ENCODE data around the gene SMAD3. TPM values are rescaled to one million over a fixed set of nuclear protein-coding genes. Genes with fewer than 3 reads are reported as not detected.

SMAD3 gene
- total and polyA plus RNA-seq, 10 of the 15 experiments (the other 5 are each of a cell fraction or from before 2014, with no cell fraction given), result 5.6 to 43.2 (median 16.0) TPM

GRCh38 chr15:67042551-67043142 lies 22.8 kb upstream of the SMAD3 start (continued):
- no peak for TF ChIP-seq ZBTB11 (CRISPR knock-in tag; IDR thresholded peaks at IDR 0.05)
- TF ChIP-seq RCOR1 (conservative IDR thresholded peaks at IDR 0.05; ENCODE audit: low read depth, low read length), result no peak
- no peak for TF ChIP-seq NR2C2 (IDR thresholded peaks at IDR 0.05; ENCODE audit: borderline replicate concordance, control insufficient read depth, insufficient read length, low read depth)

- Histone ChIP-seq H3K9me3 (replicated peaks; ENCODE audit: control insufficient read depth, insufficient read depth, low read length) (no peaks in the 10 kb centered on the region), H3K4me1 (ENCODE audit: control insufficient read depth, insufficient read depth, low read length) (peaks cover 8% of the 10 kb centered on the region), H3K27me3 (replicated peaks in 1 of 2; ENCODE audit: control insufficient read depth in 2 of 2, insufficient read depth in 2 of 2, low read length in 1 of 2) (no peaks in the 10 kb centered on the region), H3K36me3 (ENCODE audit: control insufficient read depth in 2 of 2, insufficient read depth in 2 of 2, low read length in 1 of 2) (no peaks in the 10 kb centered on the region), H4K20me1 (ENCODE audit: control insufficient read depth, insufficient read depth) (no peaks in the 10 kb centered on the region), H2AFZ (ENCODE audit: control insufficient read depth, low read depth, low read length) (no peak overlapping the region), H3K9ac (ENCODE audit: control insufficient read depth, insufficient read depth, low read length) (no peak overlapping the region), H3K4me3 (no peak overlapping the region), H3K4me2 (ENCODE audit: control insufficient read depth, insufficient read depth) (no peak overlapping the region), H3K79me2 (ENCODE audit: control insufficient read depth, insufficient read depth, low read length) (no peaks in the 10 kb centered on the region), H3K27ac (ENCODE audit: control insufficient read depth, insufficient read depth) (no peak overlapping the region)
- ChIA-PET RAD21 (ENCODE audit: unreplicated experiment) (interaction anchor here (0.6 to 0.8 kb wide), 2 partner anchors 39 to 135 kb away, joined by 3 read pairs; no protein-coding TSS in a partner anchor), POLR2A (interaction anchor here (1.1 kb wide), 1 partner anchor 12 kb away, joined by 3 read pairs; no protein-coding TSS in a partner anchor), CTCF (interaction anchor here (1.1 to 1.5 kb wide), 2 partner anchors 14 to 19 kb away, joined by 3 to 4 read pairs; no protein-coding TSS in a partner anchor), SMC1A (ENCODE audit: uncharacterized antibody, unreplicated experiment) (interaction anchor here (1.0 kb wide), 1 partner anchor 12 kb away, joined by 3 read pairs; no protein-coding TSS in a partner anchor)
- BruUV-seq (replicated peaks), result no TSS peak
- in situ Hi-C loops (cut with MboI), result no loop called here
- 57% methylated on average over 13 of the region's 13 CpGs for WGBS (ENCODE audit: insufficient coverage, insufficient replicate concordance, low lambda C conversion rate, missing lambda C conversion rate)
- no peak for DNase-seq (ENCODE audit: low read depth, low spot score)
- FAIRE-seq, result no peak
- intact Hi-C loops (cut with micrococcal nuclease; ENCODE audit: unreplicated experiment), result no loop called here
- no peak for ATAC-seq
- TF ChIP-seq ZNF24 (IDR thresholded peaks at IDR 0.05) (no peak), TBL1XR1 (IDR thresholded peaks at IDR 0.05; ENCODE audit: low read depth, low read length) (no peak), BMI1 (IDR thresholded peaks at IDR 0.05; ENCODE audit: borderline replicate concordance) (no peak), STAT3 (IDR thresholded peaks at IDR 0.05; ENCODE audit: low read depth, low read length) (no peak), CBFB (IDR thresholded peaks at IDR 0.05; ENCODE audit: low read depth) (no peak), E2F4 (IDR thresholded peaks at IDR 0.05; ENCODE audit: low read depth, low read length) (no peak), BCL11A (IDR thresholded peaks at IDR 0.05; ENCODE audit: low read depth, low read length) (no peak), NR2C2 (IDR thresholded peaks at IDR 0.05; ENCODE audit: borderline replicate concordance, control insufficient read depth, insufficient read length, low read depth) (no peak), ATF3 (IDR thresholded peaks at IDR 0.05; ENCODE audit: borderline replicate concordance, extremely low read depth, low read depth, low read length) (no peak), MEF2A (IDR thresholded peaks at IDR 0.05; ENCODE audit: insufficient read depth, low read depth, low read length) (no peak), POU2F2 (IDR thresholded peaks at IDR 0.05; ENCODE audit: borderline replicate concordance, low read depth, low read length) (no peak), JUNB (IDR thresholded peaks at IDR 0.05) (no peak), TAF1 (IDR thresholded peaks at IDR 0.05; ENCODE audit: borderline replicate concordance, low read depth, low read length) (no peak), ZSCAN29 (IDR thresholded peaks at IDR 0.05) (no peak)
Observed at GRCh38 chr15:67043939-67044771, 21.2 kb upstream of the SMAD3 start.
